ENCODE measurements around the gene INTS6.
A peak's percentile ranks its signal among the peaks of the same experiment; 100 is the strongest.

Gene INTS6

GRCh38 chr13:51396352-51396751 lies 56.5 kb downstream of the INTS6 start:
- Mint-ChIP-seq H3K36me3 (peaks cover 46% of the 10 kb centered on the region), H3K4me1 (peaks cover 51% of the 10 kb centered on the region), H3K27ac (peak overlapping the region; percentile 7), H3K4me3 (no peak overlapping the region), H3K9me3 (no peaks in the 10 kb centered on the region)
- DNase-seq (ENCODE audit: low spot score in 2 of 2) (no peak), ATAC-seq (peak; percentile 86)

DNA sequence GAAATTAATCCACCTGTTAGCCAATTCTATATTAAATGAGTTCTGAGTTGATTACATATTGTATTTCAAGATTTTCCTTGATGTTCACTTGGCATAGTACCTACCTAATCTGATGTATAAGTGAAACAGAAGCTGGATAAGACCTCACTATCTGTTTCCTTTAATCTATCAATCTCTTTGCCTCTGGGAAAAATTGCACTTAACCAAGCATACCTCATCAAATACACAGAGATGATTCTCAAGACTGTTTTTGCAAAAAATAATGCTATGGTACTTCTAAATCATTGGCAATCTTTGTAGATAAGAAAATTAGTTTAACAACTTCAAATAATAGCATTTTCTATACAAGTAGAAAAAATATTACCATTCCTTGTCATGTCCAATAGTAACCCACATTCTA lies 58.1 kb downstream of the INTS6 start:
- peaks cover 47% of the 10 kb centered on the region for H3K36me3 Mint-ChIP-seq
- ATAC-seq (no peak), DNase-seq (ENCODE audit: low spot score in 2 of 2) (no peak)
- H3K4me1 Mint-ChIP-seq, result peaks cover 40% of the 10 kb centered on the region
- H3K27ac Mint-ChIP-seq, result no peak overlapping the region
- H3K4me3 Mint-ChIP-seq, result no peak overlapping the region
- H3K9me3 Mint-ChIP-seq, result no peaks in the 10 kb centered on the region

DNA sequence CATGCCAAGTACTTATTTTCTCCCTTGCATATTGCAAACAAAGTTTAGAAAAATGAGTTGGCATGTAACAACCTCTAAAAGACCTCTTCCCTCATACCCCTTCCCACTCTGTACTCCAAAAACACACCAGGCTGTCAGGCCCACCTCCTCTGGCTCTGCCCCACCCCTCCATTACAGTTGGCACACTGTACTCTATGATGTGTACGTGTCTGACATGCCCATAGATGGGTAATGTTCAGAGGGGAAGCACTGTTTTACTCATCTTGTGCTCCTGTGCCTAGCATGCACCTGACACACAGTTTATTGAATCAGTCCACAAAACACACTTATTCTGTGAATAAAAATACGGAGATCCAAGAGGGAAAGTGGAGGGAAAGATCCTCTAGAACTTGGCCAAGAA lies 67.7 kb downstream of the INTS6 start:
- no peak overlapping the region for H3K27ac Mint-ChIP-seq
- DNase-seq (ENCODE audit: low spot score in 2 of 2), result no peak
- peaks cover 31% of the 10 kb centered on the region for H3K36me3 Mint-ChIP-seq
- no peak overlapping the region for H3K4me3 Mint-ChIP-seq
- ATAC-seq, result peak; percentile 67
- H3K9me3 Mint-ChIP-seq, result no peaks in the 10 kb centered on the region
- H3K4me1 Mint-ChIP-seq, result peaks cover 10% of the 10 kb centered on the region

DNA sequence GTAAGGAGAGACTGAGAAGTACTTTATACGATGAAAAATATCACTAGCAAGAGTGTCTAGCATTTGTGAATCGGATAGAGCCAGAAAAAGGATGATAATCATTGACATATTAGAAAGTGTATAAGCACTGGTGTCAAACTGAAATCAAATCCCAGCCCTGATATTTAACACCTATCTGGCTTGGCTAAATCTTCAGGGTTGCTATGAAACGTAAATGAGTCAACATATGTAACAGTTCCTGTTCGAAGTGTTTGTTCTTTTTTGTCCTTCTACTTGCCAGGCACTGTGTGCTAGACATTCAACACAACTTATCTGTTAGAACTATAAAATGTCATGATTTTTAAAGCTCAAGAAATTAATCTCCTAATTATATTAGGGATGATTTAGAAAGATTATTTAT lies 72.6 kb downstream of the INTS6 start:
- no peak overlapping the region for H3K27ac Mint-ChIP-seq
- H3K36me3 Mint-ChIP-seq, result no peaks in the 10 kb centered on the region
- no peak overlapping the region for H3K4me3 Mint-ChIP-seq
- DNase-seq (ENCODE audit: low spot score in 2 of 2) (no peak), ATAC-seq (no peak)
- H3K9me3 Mint-ChIP-seq, result no peaks in the 10 kb centered on the region
- no peaks in the 10 kb centered on the region for H3K4me1 Mint-ChIP-seq

- ATAC-seq, result no peak
- Mint-ChIP-seq H3K36me3 (peaks cover 16% of the 10 kb centered on the region), H3K9me3 (no peaks in the 10 kb centered on the region), H3K4me3 (no peak overlapping the region), H3K4me1 (peaks cover 4% of the 10 kb centered on the region), H3K27ac (no peak overlapping the region)
- DNase-seq (ENCODE audit: low spot score in 2 of 2), result no peak
These were observed 79.4 kb downstream of the INTS6 start for GRCh38 chr13:51373451-51373850.

DNA sequence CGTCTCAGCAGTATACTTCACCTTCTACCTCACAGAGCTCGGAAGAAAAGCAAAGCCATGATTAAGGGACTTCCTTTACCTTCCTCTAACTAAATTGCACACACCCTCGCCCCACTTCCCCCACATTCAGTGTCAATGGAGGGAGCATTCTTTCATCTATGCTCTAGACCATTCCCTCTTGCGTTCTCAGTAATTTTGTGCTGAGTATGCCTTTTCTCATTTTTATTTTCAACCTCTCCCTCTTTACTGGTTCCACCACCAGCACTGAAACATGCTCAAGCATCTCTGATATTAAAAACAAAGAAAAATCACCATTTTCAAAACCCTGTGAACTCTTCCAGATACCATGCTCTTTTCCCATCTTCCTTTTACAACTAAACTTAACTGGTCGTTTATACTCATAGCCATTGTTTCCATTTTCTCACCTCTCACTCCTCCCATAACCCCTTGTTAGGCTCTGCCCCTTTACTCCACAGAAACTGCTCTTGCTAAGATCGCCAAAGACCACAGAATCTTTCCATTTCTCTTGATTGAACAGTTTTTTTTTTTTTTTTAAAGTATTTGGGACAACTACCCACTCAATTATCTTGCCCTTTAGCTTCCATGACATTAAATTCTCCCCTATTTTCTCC lies 81.0 kb downstream of the INTS6 start:
- H3K9me3 Mint-ChIP-seq, result no peaks in the 10 kb centered on the region
- DNase-seq (ENCODE audit: low spot score in 2 of 2), result no peak
- H3K4me3 Mint-ChIP-seq, result no peak overlapping the region
- no peak for ATAC-seq
- H3K27ac Mint-ChIP-seq, result no peak overlapping the region
- peaks cover 4% of the 10 kb centered on the region for H3K4me1 Mint-ChIP-seq
- H3K36me3 Mint-ChIP-seq, result peaks cover 31% of the 10 kb centered on the region

- DNase-seq (ENCODE audit: low spot score in 2 of 2) (no peak), ATAC-seq (no peak)
- Mint-ChIP-seq H3K27ac (no peak overlapping the region), H3K36me3 (peaks cover 42% of the 10 kb centered on the region), H3K9me3 (no peaks in the 10 kb centered on the region), H3K4me3 (no peak overlapping the region), H3K4me1 (peaks cover 4% of the 10 kb centered on the region)
These were observed 82.0 kb downstream of the INTS6 start for GRCh38 chr13:51370811-51371210.

DNA sequence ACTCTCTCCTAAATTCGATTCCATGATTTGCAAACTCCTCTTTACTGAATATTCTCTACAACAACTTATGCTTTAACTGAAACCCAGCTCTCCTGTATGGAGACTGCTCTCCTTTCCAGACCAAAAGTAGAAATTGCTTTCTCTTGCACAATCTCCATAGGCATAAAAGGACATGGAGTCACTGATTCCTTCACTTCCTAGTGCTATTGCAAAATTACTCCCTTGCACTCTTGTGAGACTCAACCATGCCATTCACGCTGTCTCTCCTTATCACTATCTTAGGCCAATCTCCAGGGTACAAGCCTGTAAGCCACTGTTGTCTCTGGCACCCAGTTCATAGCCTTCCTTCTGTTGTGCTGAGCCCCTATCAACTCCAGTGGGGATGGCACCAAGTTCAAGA lies 82.7 kb downstream of the INTS6 start:
- no peak for DNase-seq (ENCODE audit: low spot score in 2 of 2)
- Mint-ChIP-seq H3K4me1 (peaks cover 4% of the 10 kb centered on the region), H3K36me3 (peaks cover 49% of the 10 kb centered on the region), H3K27ac (peak overlapping the region; percentile 1), H3K9me3 (no peaks in the 10 kb centered on the region), H3K4me3 (no peak overlapping the region)
- ATAC-seq, result no peak

GRCh38 chr13:51364404-51365008 lies 88.3 kb downstream of the INTS6 start:
- Mint-ChIP-seq H3K4me1 (no peaks in the 10 kb centered on the region), H3K9me3 (no peaks in the 10 kb centered on the region), H3K36me3 (peaks cover 91% of the 10 kb centered on the region), H3K4me3 (no peak overlapping the region), H3K27ac (no peak overlapping the region)
- DNase-seq (ENCODE audit: low spot score in 2 of 2), result no peak
- no peak for ATAC-seq

GRCh38 chr13:51363625-51364024 lies 89.2 kb downstream of the INTS6 start:
- H3K36me3 Mint-ChIP-seq, result peaks cover 82% of the 10 kb centered on the region

GRCh38 chr13:51361106-51361505 lies 91.7 kb downstream of the INTS6 start:
- H3K4me1 Mint-ChIP-seq, result no peaks in the 10 kb centered on the region
- H3K27ac Mint-ChIP-seq, result peak overlapping the region; percentile 26
- no peak overlapping the region for H3K4me3 Mint-ChIP-seq
- peaks cover 57% of the 10 kb centered on the region for H3K36me3 Mint-ChIP-seq
- DNase-seq (ENCODE audit: low spot score in 2 of 2) (no peak), ATAC-seq (no peak)
- no peaks in the 10 kb centered on the region for H3K9me3 Mint-ChIP-seq

More at GRCh38 chr13:51363625-51364024, 89.2 kb downstream of the INTS6 start:
- peak overlapping the region; percentile 50 for H3K27ac Mint-ChIP-seq
- H3K4me3 Mint-ChIP-seq, result no peak overlapping the region
- no peak for ATAC-seq
- no peaks in the 10 kb centered on the region for H3K4me1 Mint-ChIP-seq
- no peak for DNase-seq (ENCODE audit: low spot score in 2 of 2)
- H3K9me3 Mint-ChIP-seq, result no peaks in the 10 kb centered on the region

GRCh38 chr13:51360489-51360888 lies 92.3 kb downstream of the INTS6 start:
- DNase-seq (ENCODE audit: low spot score in 2 of 2), result no peak
- peak overlapping the region; percentile 16 for H3K27ac Mint-ChIP-seq
- no peaks in the 10 kb centered on the region for H3K9me3 Mint-ChIP-seq
- peaks cover 51% of the 10 kb centered on the region for H3K36me3 Mint-ChIP-seq
- no peaks in the 10 kb centered on the region for H3K4me1 Mint-ChIP-seq
- ATAC-seq, result no peak
- H3K4me3 Mint-ChIP-seq, result no peak overlapping the region

GRCh38 chr13:51359352-51359751 lies 93.5 kb downstream of the INTS6 start:
- DNase-seq (ENCODE audit: low spot score in 2 of 2) (no peak), ATAC-seq (no peak)
- H3K27ac Mint-ChIP-seq, result no peak overlapping the region
- no peak overlapping the region for H3K4me3 Mint-ChIP-seq
- H3K9me3 Mint-ChIP-seq, result no peaks in the 10 kb centered on the region
- peaks cover 39% of the 10 kb centered on the region for H3K36me3 Mint-ChIP-seq
- no peaks in the 10 kb centered on the region for H3K4me1 Mint-ChIP-seq

DNA sequence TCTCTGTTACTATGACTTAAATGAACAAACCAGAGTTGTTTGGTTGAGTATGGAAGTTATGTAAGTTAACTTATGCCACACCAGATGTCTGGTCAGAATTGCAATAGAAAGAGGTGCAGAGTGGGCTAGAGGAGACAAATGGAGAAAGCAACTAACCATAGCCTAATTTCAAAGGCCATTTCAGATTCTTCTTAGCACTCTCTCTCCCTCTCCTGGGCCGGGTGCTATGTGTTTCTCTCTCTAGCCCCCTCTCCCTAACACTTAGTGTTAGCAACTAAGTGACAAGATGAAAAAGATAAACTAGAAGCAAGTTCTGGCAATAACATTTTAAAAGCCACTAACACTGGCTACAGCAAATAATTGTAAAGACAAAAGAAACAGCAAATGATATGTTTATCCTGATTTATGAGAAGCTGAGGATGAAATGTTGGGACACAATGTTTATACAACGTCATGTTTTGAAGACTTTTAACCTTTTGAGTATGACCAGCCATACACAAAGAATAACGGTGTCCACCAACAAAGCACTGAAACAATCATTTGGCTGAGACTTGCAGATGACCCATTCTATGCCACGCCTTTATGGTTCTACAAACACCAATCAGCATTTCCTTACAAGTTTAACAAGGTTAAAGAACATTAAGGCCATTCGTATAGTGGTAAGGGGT lies 94.8 kb downstream of the INTS6 start:
- ATAC-seq (no peak), DNase-seq (ENCODE audit: low spot score in 2 of 2) (no peak)
- Mint-ChIP-seq H3K36me3 (peaks cover 26% of the 10 kb centered on the region), H3K9me3 (no peaks in the 10 kb centered on the region), H3K4me3 (no peak overlapping the region), H3K27ac (no peak overlapping the region), H3K4me1 (no peaks in the 10 kb centered on the region)

- H3K27ac Mint-ChIP-seq, result no peak overlapping the region
- DNase-seq (ENCODE audit: low spot score in 2 of 2) (no peak), ATAC-seq (no peak)
- no peak overlapping the region for H3K4me3 Mint-ChIP-seq
- no peaks in the 10 kb centered on the region for H3K9me3 Mint-ChIP-seq
- no peaks in the 10 kb centered on the region for H3K36me3 Mint-ChIP-seq
- H3K4me1 Mint-ChIP-seq, result no peaks in the 10 kb centered on the region
These were observed 97.6 kb downstream of the INTS6 start for GRCh38 chr13:51355217-51355616.

- no peak overlapping the region for H3K27ac Mint-ChIP-seq
- H3K36me3 Mint-ChIP-seq, result no peaks in the 10 kb centered on the region
- H3K4me1 Mint-ChIP-seq, result no peaks in the 10 kb centered on the region
- no peak for DNase-seq (ENCODE audit: low spot score in 2 of 2)
- no peak for ATAC-seq
- H3K4me3 Mint-ChIP-seq, result no peak overlapping the region
- H3K9me3 Mint-ChIP-seq, result no peaks in the 10 kb centered on the region
These were observed 103.8 kb downstream of the INTS6 start for GRCh38 chr13:51349016-51349415.

Measured in stimulated activated effector memory CD8-positive, alpha-beta T cell treated with anti-CD3 and anti-CD28 coated beads, Interleukin-12 subunit alpha, Interleukin-12 subunit beta, amount 100 ng/mL, for 72 hours (primary cell).